Upper lobe of right lung (tissue), 1 donor: ENCODE data around the gene SCMH1. TPM values are rescaled to one million over a fixed set of nuclear protein-coding genes. Genes with fewer than 3 reads are reported as not detected.

ENCODE experiments used
- ATAC-seq: fragments of 200-7000 bp; cut with Tn5 transposase; one replicate; pipeline ENCODE4 v1.9.1; 2020; ENCODE audit warnings: mild to moderate bottlenecking, moderate library complexity
- DNase-seq: peaks from one replicate; pipeline ENCODE4 v3.0.0-alpha.2; 2020
- H3K27ac ChIP-seq: fragments of 200-600 bp; one replicate; pipeline ENCODE4 v1.8.0; 2022
- H3K27me3 ChIP-seq: fragments of 200-600 bp; one replicate; pipeline ENCODE4 v1.8.0; 2022; ENCODE audit warnings: mild to moderate bottlenecking
- H3K36me3 ChIP-seq: fragments of 200-600 bp; one replicate; pipeline ENCODE4 v1.8.0; 2022
- H3K4me1 ChIP-seq: fragments of 200-600 bp; one replicate; pipeline ENCODE4 v1.8.0; 2022
- H3K4me3 ChIP-seq: fragments of 200-600 bp; one replicate; pipeline ENCODE4 v1.8.0; 2022; ENCODE audit warnings: mild to moderate bottlenecking
- H3K9me3 ChIP-seq: fragments of 200-600 bp; one replicate; pipeline ENCODE4 v1.8.0; 2022
- intact Hi-C: fragments of 100-400 bp; cut with DNase I; formaldehyde crosslinking; loops from one replicate; pipeline ENCODE4 v1.11.0; 2022
- long read RNA-seq: library from polyadenylated mRNA; unstranded; transcript quantifications from one replicate; pipeline ENCODE4 v2.0.0, GENCODE V29; 2021
- total RNA-seq: library from RNA; stranded (reverse); fragmentation: NEBNext Ultra II Directional; extraction: Animal tissue kit (Norgen Biotek cat#: 25700); gene quantifications from one replicate; pipeline ENCODE4 v1.2.1, GENCODE V29; 2021
- TF ChIP-seq, protein P1 (sequence below): fragments of 200-600 bp; IDR thresholded peaks from one replicate; pipeline ENCODE4 v1.8.0; 2022; ENCODE audit warnings: antibody characterized with exemption
- donor health status: DM: no; HTN: yes; CAD: no; lungs with severe emphysema.

Gene SCMH1
- total RNA-seq, result 37.2 TPM
- long read RNA-seq, partial matches to known transcripts, result 17 of 47 reads
- long read RNA-seq, other reads (novel, unspliced or antisense), result 26 of 47 reads

DNA sequence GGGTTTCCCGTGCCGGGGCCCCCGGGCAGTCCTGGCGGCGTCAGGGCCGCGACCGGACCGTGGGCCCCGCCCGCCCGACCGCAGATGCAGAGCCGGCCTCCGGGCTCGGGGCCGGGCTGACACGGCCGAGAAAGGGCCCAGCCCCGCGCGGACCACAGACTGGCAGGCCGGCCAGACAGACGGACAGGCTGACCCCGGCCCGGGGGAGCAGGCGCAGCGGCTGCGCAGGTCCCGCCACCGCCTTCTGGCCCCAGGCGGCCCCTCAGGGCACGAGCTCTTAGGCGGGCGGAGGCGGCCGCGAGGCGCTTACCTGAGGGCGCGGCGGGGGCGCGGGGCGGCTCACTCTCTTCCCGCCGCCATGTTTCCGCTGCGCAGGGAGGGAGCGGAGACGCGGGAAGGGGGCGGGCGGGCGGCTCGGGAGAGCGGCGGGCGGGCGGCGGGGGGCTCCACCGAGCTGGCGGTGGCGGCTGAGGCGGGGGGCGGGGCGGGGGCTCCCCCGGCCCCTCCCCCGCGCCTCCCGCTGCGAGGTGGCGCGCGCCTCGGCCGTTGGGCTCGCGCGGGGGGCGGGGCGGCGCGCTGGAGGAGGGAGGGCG is at the start of gene SCMH1:
Gene SCMH1 (minus strand): TSS at position 558 of the 593 bp plus-strand sequence. CDS start 56,173 bp downstream, outside the sequence.
- peak within 1 kb of the TSS; percentile 90 for H3K27ac ChIP-seq
- no peaks in the 10 kb centered on the region for H3K9me3 ChIP-seq
- ATAC-seq, result peak; percentile 82
- intact Hi-C loops, result no loop called here
- peak; percentile 82 for DNase-seq
- no peaks in the 10 kb centered on the region for H3K36me3 ChIP-seq
- H3K4me1 ChIP-seq, result peaks cover 14% of the 10 kb centered on the region
- peak within 1 kb of the TSS; percentile 68 for H3K4me3 ChIP-seq
- TF ChIP-seq, protein P1, sequence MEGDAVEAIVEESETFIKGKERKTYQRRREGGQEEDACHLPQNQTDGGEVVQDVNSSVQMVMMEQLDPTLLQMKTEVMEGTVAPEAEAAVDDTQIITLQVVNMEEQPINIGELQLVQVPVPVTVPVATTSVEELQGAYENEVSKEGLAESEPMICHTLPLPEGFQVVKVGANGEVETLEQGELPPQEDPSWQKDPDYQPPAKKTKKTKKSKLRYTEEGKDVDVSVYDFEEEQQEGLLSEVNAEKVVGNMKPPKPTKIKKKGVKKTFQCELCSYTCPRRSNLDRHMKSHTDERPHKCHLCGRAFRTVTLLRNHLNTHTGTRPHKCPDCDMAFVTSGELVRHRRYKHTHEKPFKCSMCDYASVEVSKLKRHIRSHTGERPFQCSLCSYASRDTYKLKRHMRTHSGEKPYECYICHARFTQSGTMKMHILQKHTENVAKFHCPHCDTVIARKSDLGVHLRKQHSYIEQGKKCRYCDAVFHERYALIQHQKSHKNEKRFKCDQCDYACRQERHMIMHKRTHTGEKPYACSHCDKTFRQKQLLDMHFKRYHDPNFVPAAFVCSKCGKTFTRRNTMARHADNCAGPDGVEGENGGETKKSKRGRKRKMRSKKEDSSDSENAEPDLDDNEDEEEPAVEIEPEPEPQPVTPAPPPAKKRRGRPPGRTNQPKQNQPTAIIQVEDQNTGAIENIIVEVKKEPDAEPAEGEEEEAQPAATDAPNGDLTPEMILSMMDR, result no peak
- H3K27me3 ChIP-seq, result no peaks in the 10 kb centered on the region

DNA sequence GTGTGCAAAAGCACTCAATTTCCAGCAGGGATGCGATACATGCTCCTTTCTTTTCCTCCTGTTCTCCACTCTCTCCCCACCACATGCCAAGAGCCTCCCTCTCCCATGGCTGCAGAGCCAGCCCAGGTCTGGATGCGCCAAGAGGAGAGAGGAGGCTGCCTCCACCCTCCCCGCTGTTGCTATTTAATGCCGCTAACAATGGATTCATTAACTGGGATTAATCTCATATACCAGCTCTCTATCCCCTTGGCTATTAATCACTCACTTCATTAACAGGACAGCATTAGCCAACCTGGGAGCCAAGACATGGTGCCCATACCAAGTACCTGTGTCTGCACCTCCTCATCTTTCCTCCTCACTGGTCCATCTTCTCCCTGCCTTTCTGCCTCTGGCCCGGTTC is 49.1 kb upstream of the SCMH1 start:
- DNase-seq (no peak), ATAC-seq (no peak)
- TF ChIP-seq, protein P1, result no peak
- peaks cover 20% of the 10 kb centered on the region for H3K27me3 ChIP-seq
- intact Hi-C loops, result no loop called here
- no peaks in the 10 kb centered on the region for H3K36me3 ChIP-seq
- H3K4me1 ChIP-seq, result no peaks in the 10 kb centered on the region
- H3K9me3 ChIP-seq, result no peaks in the 10 kb centered on the region
- no peak overlapping the region for H3K27ac ChIP-seq
- H3K4me3 ChIP-seq, result no peak overlapping the region

- TF ChIP-seq, protein P1, result no peak
- intact Hi-C loops, result no loop called here
- Histone ChIP-seq H3K4me1 (peaks cover 3% of the 10 kb centered on the region), H3K27me3 (peaks cover 22% of the 10 kb centered on the region), H3K9me3 (no peaks in the 10 kb centered on the region), H3K36me3 (no peaks in the 10 kb centered on the region), H3K4me3 (no peak overlapping the region), H3K27ac (no peak overlapping the region)
- no peak for DNase-seq
- no peak for ATAC-seq
Measured at GRCh38 chr1:41289196-41289595, 47.1 kb upstream of the SCMH1 start.

- H3K27ac ChIP-seq, result no peak overlapping the region
- TF ChIP-seq, protein P1, result no peak
- H3K4me1 ChIP-seq, result peaks cover 3% of the 10 kb centered on the region
- intact Hi-C loops, result no loop called here
- no peaks in the 10 kb centered on the region for H3K9me3 ChIP-seq
- peaks cover 27% of the 10 kb centered on the region for H3K27me3 ChIP-seq
- H3K4me3 ChIP-seq, result no peak overlapping the region
- no peaks in the 10 kb centered on the region for H3K36me3 ChIP-seq
- ATAC-seq (no peak), DNase-seq (no peak)
Measured at GRCh38 chr1:41286992-41287391, 44.9 kb upstream of the SCMH1 start.

GRCh38 chr1:41286486-41286885 is 44.4 kb upstream of the SCMH1 start:
- Histone ChIP-seq H3K27ac (no peak overlapping the region), H3K36me3 (no peaks in the 10 kb centered on the region), H3K27me3 (peaks cover 27% of the 10 kb centered on the region), H3K4me3 (no peak overlapping the region), H3K4me1 (peaks cover 3% of the 10 kb centered on the region), H3K9me3 (no peaks in the 10 kb centered on the region)
- TF ChIP-seq, protein P1, result no peak
- intact Hi-C loops, result no loop called here
- ATAC-seq (no peak), DNase-seq (no peak)
